WI38 (cell line): ENCODE data around the gene SLC10A7.

Experiments
- H3K4me3 ChIP-seq: 2 replicates; pipeline ENCODE4 v1.5.1; 2011; ENCODE audit warnings: low read depth, mild to moderate bottlenecking, control low read depth, low read length
- TF ChIP-seq, protein P1 (sequence below): IDR thresholded peaks from 2 replicates; pipeline ENCODE4 v1.5.1; 2012; ENCODE audit warnings: low read depth, mild to moderate bottlenecking, control low read depth, low read length

Gene SLC10A7

DNA sequence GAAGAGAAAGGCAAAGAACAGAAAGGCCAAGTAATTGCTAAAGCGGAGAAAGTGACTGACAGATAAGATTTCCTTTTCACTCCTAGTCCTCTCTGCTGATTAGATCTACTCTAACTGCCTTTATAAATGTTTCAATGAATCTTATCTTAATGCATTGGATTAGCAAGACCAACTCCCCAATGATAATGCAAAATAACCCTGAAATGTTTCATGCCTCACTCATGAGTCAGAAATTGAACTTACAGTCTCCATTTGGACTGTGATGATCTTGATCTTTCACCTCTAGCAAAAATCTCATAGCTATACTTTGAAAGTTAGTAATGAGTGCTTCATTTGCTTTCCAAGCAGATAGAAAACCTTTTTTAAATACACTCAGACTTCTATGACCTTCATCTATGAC lies 26.5 kb downstream of the SLC10A7 start:
- no peak overlapping the region for H3K4me3 ChIP-seq
- TF ChIP-seq, protein P1, sequence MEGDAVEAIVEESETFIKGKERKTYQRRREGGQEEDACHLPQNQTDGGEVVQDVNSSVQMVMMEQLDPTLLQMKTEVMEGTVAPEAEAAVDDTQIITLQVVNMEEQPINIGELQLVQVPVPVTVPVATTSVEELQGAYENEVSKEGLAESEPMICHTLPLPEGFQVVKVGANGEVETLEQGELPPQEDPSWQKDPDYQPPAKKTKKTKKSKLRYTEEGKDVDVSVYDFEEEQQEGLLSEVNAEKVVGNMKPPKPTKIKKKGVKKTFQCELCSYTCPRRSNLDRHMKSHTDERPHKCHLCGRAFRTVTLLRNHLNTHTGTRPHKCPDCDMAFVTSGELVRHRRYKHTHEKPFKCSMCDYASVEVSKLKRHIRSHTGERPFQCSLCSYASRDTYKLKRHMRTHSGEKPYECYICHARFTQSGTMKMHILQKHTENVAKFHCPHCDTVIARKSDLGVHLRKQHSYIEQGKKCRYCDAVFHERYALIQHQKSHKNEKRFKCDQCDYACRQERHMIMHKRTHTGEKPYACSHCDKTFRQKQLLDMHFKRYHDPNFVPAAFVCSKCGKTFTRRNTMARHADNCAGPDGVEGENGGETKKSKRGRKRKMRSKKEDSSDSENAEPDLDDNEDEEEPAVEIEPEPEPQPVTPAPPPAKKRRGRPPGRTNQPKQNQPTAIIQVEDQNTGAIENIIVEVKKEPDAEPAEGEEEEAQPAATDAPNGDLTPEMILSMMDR: no peak

DNA sequence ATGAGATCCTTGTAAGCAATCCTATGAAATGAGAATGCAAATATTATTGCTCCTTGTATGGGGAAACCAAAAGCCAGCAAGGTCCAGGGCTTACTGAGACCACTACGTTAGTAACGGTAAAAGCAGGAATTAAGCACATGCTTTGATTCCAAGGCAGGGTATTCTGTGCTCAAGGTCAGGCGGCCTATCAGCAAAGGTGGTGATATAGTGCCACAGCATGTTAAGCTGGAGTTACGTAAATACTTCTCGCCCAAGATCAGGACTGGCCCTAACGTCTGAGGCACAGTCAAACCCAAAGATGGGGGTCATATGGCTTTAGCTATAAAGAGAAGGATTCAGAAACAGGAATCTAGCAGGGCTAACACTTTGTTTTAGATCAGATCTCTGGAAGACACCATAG lies 27.6 kb downstream of the SLC10A7 start:
- H3K4me3 ChIP-seq: no peak overlapping the region
- TF ChIP-seq, protein P1: no peak

DNA sequence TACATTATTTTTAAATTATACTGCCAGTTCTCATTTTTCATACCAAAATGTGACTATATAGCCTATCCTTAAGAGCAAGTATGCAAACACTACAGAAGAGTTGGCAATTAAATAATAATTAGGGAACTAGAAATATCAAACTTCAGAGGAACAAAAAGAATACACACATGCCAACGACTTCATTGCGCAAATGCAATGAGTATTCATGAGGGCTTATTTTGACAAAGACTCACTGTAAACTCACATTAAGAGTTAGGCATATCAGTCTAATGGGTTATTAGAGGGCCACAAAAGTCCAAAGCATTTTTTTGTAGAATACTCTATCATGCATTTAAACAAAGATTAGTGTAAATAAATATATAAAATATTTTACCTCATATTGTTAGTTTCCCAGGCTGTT lies 31.6 kb downstream of the SLC10A7 start:
- no peak overlapping the region for H3K4me3 ChIP-seq
- TF ChIP-seq, protein P1: no peak

DNA sequence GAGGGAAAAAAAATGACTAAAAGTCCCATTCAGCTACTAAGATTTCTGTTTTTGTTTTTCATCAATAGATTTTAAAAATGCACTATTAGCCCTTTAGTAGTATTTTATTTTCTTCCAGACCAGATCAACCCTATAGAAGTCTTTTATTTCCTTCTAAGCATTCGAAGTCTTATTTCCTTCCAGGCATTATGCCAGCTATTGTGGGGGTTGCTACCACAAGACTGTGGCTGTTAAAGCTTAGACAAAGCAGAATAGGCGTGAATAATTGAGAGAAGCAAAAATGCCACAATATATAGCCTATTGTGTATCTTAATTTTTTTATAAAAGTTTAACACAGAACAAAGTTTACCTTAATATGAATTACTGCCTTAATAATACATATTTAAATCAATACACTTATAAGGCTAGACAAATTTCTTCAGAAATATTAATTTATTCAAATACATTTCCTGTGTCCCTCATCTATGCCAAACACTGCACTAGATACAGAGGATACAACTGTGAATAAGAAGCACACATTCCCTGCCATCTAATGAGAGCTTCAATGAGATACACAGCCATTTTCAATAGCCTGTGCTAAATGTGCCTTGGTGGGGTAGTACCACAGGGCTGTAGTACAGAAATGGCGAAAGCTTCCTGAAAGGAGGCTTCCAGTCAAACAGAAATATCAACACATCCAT lies 33.1 kb downstream of the SLC10A7 start:
- TF ChIP-seq, protein P1: no peak

DNA sequence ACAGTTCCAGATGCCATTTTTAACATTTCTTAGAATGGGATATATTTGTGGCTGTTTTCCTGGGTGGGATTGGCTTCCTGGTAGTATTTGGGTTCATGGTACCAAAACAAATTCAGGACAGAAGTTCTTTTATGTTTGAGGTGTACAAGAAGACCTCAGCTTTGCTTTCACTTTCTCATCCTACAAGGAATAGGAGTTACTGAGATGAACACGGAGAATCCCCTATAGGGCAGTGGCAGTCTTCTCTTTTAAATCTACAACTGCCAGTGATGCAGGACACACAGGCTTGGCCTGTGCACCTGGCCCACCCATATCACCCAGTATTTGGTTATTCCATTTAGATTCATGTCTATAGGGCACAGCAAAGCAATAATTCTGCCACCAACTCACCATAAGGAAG lies 35.2 kb downstream of the SLC10A7 start:
- no peak overlapping the region for H3K4me3 ChIP-seq
- TF ChIP-seq, protein P1: no peak

More for the DNA sequence above, 33.1 kb downstream of the SLC10A7 start:
- no peak overlapping the region for H3K4me3 ChIP-seq

DNA sequence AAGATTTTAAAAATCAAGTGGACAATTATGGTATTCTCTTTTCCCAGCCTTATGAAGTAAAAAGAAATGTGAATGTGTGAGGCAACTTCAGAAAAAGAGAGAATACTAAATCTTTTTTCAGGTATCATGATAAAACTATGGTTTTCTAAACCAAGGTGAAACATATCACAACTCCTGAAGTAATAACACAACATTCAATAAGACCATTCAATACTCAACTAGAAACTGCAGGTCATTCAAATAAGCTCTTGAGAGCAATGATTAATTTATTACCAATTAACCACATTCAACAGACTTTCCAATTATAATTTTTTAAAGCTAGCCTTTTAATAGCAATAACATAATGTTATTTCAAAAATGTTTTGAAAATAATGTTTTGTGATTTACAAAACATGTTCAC lies 35.8 kb downstream of the SLC10A7 start:
- TF ChIP-seq, protein P1: no peak

DNA sequence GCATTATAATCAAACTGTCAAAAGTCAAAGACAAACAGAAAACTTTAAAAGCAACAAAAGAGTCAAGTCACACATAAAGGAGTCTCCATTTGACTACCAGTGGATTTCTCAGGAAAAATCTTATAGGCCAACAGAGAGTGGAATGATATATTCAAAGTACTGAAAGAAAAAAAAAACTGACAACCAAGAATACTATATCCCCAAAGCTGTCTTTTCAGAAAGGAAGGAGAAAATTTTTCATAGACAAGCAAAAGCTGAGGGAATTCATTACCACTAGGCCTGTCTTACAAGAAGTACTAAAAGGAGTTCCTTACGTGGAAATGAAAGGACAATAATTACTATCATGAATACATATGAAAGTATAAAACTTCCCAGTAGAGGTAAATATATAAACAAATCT lies 39.0 kb downstream of the SLC10A7 start:
- H3K4me3 ChIP-seq: no peak overlapping the region
- TF ChIP-seq, protein P1: no peak

More for the DNA sequence above, 35.8 kb downstream of the SLC10A7 start:
- no peak overlapping the region for H3K4me3 ChIP-seq
